GM18519 (cell line): ENCODE results near the gene DCTN5.
"Not testable (repeated sequence)": the region's sequence is repeated elsewhere in the genome, so short reads cannot be mapped to it uniquely, and the experiment has no call there.

Experiments
- ATAC-seq: cut with Tn5 transposase; IDR thresholded peaks from one replicate; pipeline ENCODE4 v1.9.1; 2021; ENCODE audit warnings: mild to moderate bottlenecking, moderate library complexity; ENCODE audit not compliant: unreplicated experiment, low FRiP score

Gene DCTN5

DNA sequence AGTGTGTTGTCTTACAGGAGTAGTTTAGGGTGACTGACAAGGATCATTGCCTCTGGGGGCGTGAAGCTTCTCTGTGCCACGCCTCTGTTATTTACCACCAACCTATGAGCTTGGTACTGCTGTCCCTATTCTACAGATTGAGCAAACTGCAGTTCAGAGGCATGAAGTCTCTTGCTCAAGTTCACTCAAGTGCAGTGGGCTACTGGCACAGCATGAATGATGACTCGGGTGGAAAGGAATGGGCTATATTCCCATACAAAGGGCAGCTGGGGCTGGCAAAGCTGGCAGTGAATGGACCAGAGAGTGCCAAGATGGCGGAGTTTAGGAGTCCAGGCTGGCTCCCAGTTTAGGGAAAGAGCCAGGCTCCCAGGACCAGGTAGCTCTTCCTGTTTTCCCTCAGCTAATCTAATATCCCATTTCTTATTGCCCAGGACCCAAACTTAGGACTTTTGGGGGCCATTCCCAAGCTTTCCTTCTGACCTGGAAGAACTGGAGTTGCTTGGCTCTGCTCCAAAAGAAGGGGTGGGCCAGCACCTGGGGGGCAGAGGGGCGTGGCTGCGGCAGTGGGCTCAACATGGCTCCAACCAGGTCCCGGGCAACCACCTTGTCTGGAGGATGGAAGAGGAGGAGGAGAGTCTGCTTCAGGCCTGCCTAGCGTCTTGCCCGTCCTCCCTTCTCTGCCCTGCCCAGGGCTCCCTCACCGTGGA lies 50.4 kb downstream of the DCTN5 start:
- no peak for ATAC-seq

DNA sequence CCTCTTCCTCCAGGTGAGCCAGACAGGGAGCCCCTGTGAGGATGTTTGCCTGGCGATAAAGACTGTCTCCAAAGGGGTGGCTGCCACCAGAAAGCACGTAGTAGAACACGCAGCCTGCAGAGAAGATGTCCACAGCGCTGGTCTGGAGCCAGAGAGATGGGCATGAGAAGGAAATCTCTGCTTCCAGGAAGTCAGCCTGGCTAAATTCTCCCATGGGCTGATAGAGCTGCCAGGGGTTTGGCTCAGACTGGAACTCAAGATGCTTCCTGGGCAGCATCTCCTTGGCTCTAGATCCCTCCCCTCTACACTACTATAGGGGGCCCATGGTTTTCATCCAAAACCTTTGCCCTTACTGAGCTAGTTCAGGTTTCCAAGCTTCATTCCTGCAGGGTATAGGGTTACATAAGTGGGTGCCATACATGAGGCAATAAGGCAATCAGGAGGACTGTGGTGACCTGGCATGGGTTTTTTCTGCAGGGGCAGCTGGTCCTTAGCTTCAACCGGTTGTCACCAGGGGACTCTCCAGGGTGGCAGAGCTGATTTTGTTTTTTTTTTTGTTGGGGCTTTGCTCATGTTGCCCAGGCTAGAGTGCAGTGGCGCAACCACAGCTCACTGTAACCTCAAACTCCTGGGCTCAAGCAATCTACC lies 51.0 kb downstream of the DCTN5 start:
- ATAC-seq = no peak

DNA sequence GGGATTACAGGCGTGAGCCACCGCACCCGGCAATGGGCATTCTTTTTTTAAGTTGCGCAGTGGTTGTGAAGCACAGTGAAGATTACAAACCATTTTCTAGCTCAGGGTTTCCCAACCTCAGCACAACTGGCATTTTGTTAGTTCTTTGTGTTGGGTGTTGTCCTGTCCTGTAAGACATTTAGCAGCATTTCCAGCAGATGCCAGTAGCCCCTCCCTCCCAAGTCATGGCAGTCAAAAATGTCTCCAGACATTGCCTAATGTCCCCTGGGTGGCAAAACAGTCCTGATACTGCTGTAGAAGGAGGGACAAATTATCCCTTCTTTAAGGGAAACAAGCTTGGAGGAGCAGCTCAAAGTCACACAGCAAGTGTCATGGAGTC lies 53.0 kb downstream of the DCTN5 start:
- ATAC-seq = no peak

GRCh38 chr16:23694644-23695373 lies 53.5 kb downstream of the DCTN5 start:
- no peak for ATAC-seq

- no peak for ATAC-seq
Measured at GRCh38 chr16:23695756-23696155, 54.5 kb downstream of the DCTN5 start.

GRCh38 chr16:23699100-23699499 lies 57.8 kb downstream of the DCTN5 start:
- no peak for ATAC-seq

DNA sequence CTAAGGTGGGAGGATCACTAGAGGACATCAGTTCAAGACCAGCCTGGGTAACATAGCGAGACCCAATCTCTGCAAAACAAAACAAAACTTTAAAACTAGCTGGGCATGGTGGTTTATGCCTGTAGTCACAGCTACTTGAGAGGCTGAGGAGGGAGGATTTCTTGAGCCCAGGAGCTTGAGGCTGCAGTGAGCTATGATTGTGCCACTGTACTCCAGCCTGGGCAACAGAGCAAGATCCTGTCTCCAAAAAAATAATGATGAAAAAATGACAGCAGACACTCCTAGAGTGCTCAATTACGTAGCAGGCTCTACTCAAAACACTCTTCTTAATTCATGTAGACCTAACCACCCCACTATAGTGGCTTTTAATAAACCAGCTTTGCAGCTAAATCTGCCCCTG lies 58.8 kb downstream of the DCTN5 start:
- ATAC-seq = no peak

- no peak for ATAC-seq
Measured at GRCh38 chr16:23700509-23700908, 59.2 kb downstream of the DCTN5 start.

- ATAC-seq = no peak
Measured at GRCh38 chr16:23701045-23701444, 59.8 kb downstream of the DCTN5 start.

DNA sequence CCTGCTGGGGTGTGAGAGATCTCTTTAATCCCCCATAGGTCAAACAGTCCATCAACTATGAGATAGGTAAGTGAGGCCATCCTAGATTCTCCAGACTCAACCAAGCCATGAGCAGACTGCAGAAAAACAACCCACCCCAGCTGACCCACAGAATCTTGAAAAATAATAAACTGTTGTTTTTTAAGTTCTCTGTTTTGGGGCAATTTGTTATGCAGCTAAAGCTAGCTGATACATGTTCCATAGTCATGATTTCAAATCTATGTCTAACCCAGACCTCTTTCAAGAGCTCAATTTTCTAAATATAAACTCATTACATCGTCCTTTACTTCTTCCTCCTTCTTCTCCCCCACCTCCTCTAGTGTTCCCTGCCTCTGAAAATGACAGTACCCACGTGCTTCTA lies 61.7 kb downstream of the DCTN5 start:
- no peak for ATAC-seq

DNA sequence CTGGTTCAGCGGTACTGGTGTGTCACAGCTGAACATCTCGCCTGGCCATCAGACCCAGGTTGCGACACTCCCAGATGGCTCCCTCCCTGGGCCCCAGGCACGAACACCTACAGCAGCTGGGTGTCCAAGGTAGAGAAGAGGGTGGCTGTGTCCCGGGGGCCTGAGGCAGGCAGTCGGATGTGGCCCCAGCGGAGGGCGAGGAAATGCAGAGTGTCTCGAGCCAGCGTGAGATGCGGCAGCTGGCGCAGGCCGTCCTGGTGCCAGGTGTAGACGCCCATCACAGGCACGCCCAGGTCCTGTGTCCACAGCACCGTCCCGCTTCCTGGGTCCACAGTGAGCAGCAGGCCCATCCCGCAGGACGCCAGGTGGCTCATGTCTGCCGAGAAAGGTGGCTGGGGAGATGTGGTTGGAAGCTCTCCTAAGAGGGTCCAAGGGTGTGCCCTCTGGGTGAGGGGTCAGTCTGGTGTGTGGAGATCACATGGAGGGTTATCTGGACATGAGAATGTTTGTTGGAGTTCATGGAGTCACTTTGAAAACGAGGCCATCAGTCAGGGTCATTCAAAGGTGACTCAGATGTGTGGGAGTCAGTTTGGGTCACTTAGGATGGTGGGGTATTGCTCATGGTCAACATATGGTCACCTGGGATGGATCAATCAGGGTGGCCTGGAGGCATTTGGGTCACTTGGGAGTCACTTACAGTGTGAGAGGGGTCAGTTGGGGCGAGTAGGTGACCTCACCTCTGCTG lies 63.7 kb downstream of the DCTN5 start:
- ATAC-seq = no peak

- no peak for ATAC-seq
Measured at GRCh38 chr16:23705517-23705902, 64.2 kb downstream of the DCTN5 start.

DNA sequence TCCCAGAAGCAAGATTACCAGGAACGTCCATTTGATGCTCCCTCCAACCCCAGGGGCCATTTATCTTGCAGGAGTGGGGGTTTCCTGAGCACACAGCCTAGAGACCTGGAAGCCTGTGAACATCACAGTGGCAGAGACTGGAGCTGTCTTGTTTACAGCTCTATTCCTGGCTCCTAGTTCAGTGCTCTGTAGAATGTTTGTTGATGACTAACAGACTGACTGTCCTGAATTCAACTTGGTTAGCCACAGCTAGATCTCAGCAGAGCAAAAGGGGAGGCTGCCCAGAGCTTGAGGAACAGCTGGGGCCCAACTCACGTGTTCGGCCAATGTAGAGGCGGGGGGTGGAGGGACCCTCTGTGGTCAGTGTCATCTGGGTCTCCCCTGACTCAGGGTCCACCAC lies 65.2 kb downstream of the DCTN5 start:
- no peak for ATAC-seq

- ATAC-seq = no peak
Measured at GRCh38 chr16:23709536-23709935, 68.3 kb downstream of the DCTN5 start.

DNA sequence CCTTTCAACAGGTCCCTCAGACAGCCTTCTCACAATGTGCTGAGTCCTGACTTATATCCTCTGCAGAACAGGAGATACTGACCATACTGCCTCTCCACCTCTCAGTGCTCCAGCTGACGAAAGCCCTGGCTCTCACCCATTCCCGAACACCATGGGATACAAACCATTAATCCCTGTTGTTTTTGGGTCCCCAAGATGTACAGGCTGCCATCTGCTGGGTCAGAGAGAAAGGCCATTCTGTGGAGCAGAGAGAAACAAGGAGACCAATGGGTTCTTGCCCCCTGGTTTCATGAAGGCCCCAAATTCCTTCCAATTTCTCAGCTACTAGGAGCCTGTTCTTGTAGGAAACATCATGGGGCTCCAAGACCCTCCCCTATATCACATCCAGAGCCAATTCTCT lies 68.7 kb downstream of the DCTN5 start:
- ATAC-seq = no peak

- ATAC-seq = no peak
Measured at GRCh38 chr16:23710504-23710903, 69.2 kb downstream of the DCTN5 start.

- no peak for ATAC-seq
Measured at GRCh38 chr16:23711785-23712184, 70.5 kb downstream of the DCTN5 start.

GRCh38 chr16:23712976-23713375 lies 71.7 kb downstream of the DCTN5 start, which contains the start of gene ERN2:
TSS of gene ERN2 (minus strand) at chr16:23713222. CDS start at chr16:23713187, 35 bp downstream.
- no peak for ATAC-seq

- ATAC-seq = no peak
Measured at GRCh38 chr16:23716484-23716883, 75.2 kb downstream of the DCTN5 start.

GRCh38 chr16:23722613-23723240 lies 81.5 kb downstream of the DCTN5 start:
- not testable (repeated sequence) for ATAC-seq
